Measurements from ENCODE around the gene ARHGEF28.

The ARHGEF28 gene

GRCh38 chr5:73654819-73655318 lies 28.9 kb downstream of the ARHGEF28 start:
- no peak for DNase-seq

GRCh38 chr5:73655521-73656160 lies 29.6 kb downstream of the ARHGEF28 start:
- DNase-seq, result no peak

- DNase-seq, result no peak
These were observed 35.8 kb downstream of the ARHGEF28 start for GRCh38 chr5:73661753-73662152.

- no peak for DNase-seq
These were observed 37.3 kb downstream of the ARHGEF28 start for GRCh38 chr5:73663161-73663859.

GRCh38 chr5:73663860-73664240 lies 37.9 kb downstream of the ARHGEF28 start:
- DNase-seq, result no peak

- DNase-seq, result no peak
These were observed 38.8 kb downstream of the ARHGEF28 start for GRCh38 chr5:73664796-73665195.

GRCh38 chr5:73666891-73667290 lies 40.9 kb downstream of the ARHGEF28 start:
- DNase-seq, result no peak

GRCh38 chr5:73668017-73668416 lies 42.0 kb downstream of the ARHGEF28 start:
- DNase-seq, result no peak

GRCh38 chr5:73668486-73669111 lies 42.6 kb downstream of the ARHGEF28 start:
- no peak for DNase-seq

- DNase-seq, result no peak
These were observed 44.7 kb downstream of the ARHGEF28 start for GRCh38 chr5:73670731-73671130.

- no peak for DNase-seq
These were observed 46.1 kb downstream of the ARHGEF28 start for GRCh38 chr5:73672132-73672531.

GRCh38 chr5:73673161-73673591 lies 47.2 kb downstream of the ARHGEF28 start:
- DNase-seq, result no peak

- no peak for DNase-seq
These were observed 48.6 kb downstream of the ARHGEF28 start for GRCh38 chr5:73674669-73675004.

- DNase-seq, result no peak
These were observed 52.3 kb downstream of the ARHGEF28 start for GRCh38 chr5:73678322-73678740.

- DNase-seq, result no peak
These were observed 52.8 kb downstream of the ARHGEF28 start for GRCh38 chr5:73678807-73679206.

- no peak for DNase-seq
These were observed 56.2 kb downstream of the ARHGEF28 start for GRCh38 chr5:73682176-73682575.

- no peak for DNase-seq
These were observed 58.7 kb downstream of the ARHGEF28 start for GRCh38 chr5:73684691-73685090.

- DNase-seq, result no peak
These were observed 60.9 kb downstream of the ARHGEF28 start for GRCh38 chr5:73686912-73687311.

GRCh38 chr5:73687357-73687756 lies 61.4 kb downstream of the ARHGEF28 start:
- no peak for DNase-seq

- no peak for DNase-seq
These were observed 64.0 kb downstream of the ARHGEF28 start for GRCh38 chr5:73690015-73690414.

GRCh38 chr5:73691302-73692080 lies 65.5 kb downstream of the ARHGEF28 start:
- no peak for DNase-seq

- no peak for DNase-seq
These were observed 66.2 kb downstream of the ARHGEF28 start for GRCh38 chr5:73692166-73692640.

- DNase-seq, result no peak
These were observed 67.0 kb downstream of the ARHGEF28 start for GRCh38 chr5:73692981-73693380.
